ENCODE results near the gene OGDH. TPM values are rescaled to one million over a fixed set of nuclear protein-coding genes. Genes with fewer than 3 reads are reported as not detected.
A peak's percentile ranks its signal among the peaks of the same experiment; 100 is the strongest.

The OGDH gene
- polyA plus RNA-seq, 3 donors: 41.0 to 74.1 (median 49.9) TPM

GRCh38 chr7:44603193-44603592 lies 3.2 kb upstream of the OGDH start:
- H3K27ac Mint-ChIP-seq: no peak overlapping the region

GRCh38 chr7:44604941-44605340 lies 1.5 kb upstream of the OGDH start:
- Histone ChIP-seq H4K20me1 (ENCODE audit: insufficient read depth, low read length) (no peaks in the 10 kb centered on the region), H2AFZ (ENCODE audit: insufficient read depth, low read depth, low read length, poor library complexity, severe bottlenecking) (no peak overlapping the region), H3K9ac (ENCODE audit: insufficient read depth, low read length, poor library complexity, severe bottlenecking) (no peak overlapping the region), H3K4me3 (replicated peaks in 1 of 3; ENCODE audit: low read depth in 2 of 3, low read length in 3 of 3) (no peak overlapping the region), H3K36me3 (replicated peaks in 1 of 2; ENCODE audit: control insufficient read depth in 1 of 2, insufficient read depth in 2 of 2, low read length in 2 of 2) (no peaks in the 10 kb centered on the region), H3K4me1 (ENCODE audit: control insufficient read depth in 1 of 2, insufficient read depth in 2 of 2, low read length in 2 of 2) (peaks cover 33 to 42% of the 10 kb centered on the region in 2 donors), H3K27ac (ENCODE audit: low read depth in 1 of 2, low read length in 2 of 2) (peak overlapping the region in 1 of 2 donors; percentile 96), H3K4me2 (replicated peaks; ENCODE audit: extremely low read depth, low read length, poor library complexity, severe bottlenecking) (no peak overlapping the region), H3K27me3 (ENCODE audit: control insufficient read depth in 2 of 2, insufficient read depth in 2 of 2, low read length in 2 of 2) (peaks cover 0 to 8% of the 10 kb centered on the region in 2 donors), H3K9me3 (replicated peaks in 1 of 2; ENCODE audit: control insufficient read depth in 1 of 2, insufficient read depth in 1 of 2, low read length in 2 of 2) (no peaks in the 10 kb centered on the region), H3K79me2 (ENCODE audit: insufficient read depth, low read length) (peaks cover 31% of the 10 kb centered on the region)
- peaks cover 37% of the 10 kb centered on the region for H3K4me1 Mint-ChIP-seq
- H3K36me3 Mint-ChIP-seq: peaks cover 11% of the 10 kb centered on the region in 2 donors
- intact Hi-C loops (cut with micrococcal nuclease): loop anchor here (5.0 kb wide), 2 partner anchors 37 to 42 kb away; no protein-coding TSS in a partner anchor
- peak overlapping the region in 4 of 7 donors; percentile 13 to 99 (median 87) for H3K27ac Mint-ChIP-seq
- peaks cover 5 to 12% (median 7%) of the 10 kb centered on the region in 3 donors for H3K27me3 Mint-ChIP-seq (ENCODE audit: low read depth in 3 of 3)
- no peak for TF ChIP-seq CTCF (IDR thresholded peaks at IDR 0.05)
- H3K9me3 Mint-ChIP-seq: peaks cover 0 to 2% (median 0%) of the 10 kb centered on the region in 7 donors
- H3K4me3 Mint-ChIP-seq: no peak overlapping the region
- WGBS (ENCODE audit: insufficient coverage): no CpG with 5 or more reads among the region's 2 CpGs
- DNase-seq: peak in 2 of 3 donors; percentile 29 to 31

More at GRCh38 chr7:44603193-44603592, 3.2 kb upstream of the OGDH start:
- Histone ChIP-seq H3K4me2 (replicated peaks; ENCODE audit: extremely low read depth, low read length, poor library complexity, severe bottlenecking) (no peak overlapping the region), H3K36me3 (replicated peaks in 1 of 2; ENCODE audit: control insufficient read depth in 1 of 2, insufficient read depth in 2 of 2, low read length in 2 of 2) (no peaks in the 10 kb centered on the region), H3K4me1 (ENCODE audit: control insufficient read depth in 1 of 2, insufficient read depth in 2 of 2, low read length in 2 of 2) (peaks cover 26 to 28% of the 10 kb centered on the region in 2 donors), H3K9me3 (replicated peaks in 1 of 2; ENCODE audit: control insufficient read depth in 1 of 2, insufficient read depth in 1 of 2, low read length in 2 of 2) (no peaks in the 10 kb centered on the region), H3K27ac (ENCODE audit: low read depth in 1 of 2, low read length in 2 of 2) (no peak overlapping the region), H3K9ac (ENCODE audit: insufficient read depth, low read length, poor library complexity, severe bottlenecking) (no peak overlapping the region), H3K27me3 (ENCODE audit: control insufficient read depth in 2 of 2, insufficient read depth in 2 of 2, low read length in 2 of 2) (peaks cover 0 to 8% of the 10 kb centered on the region in 2 donors), H4K20me1 (ENCODE audit: insufficient read depth, low read length) (no peaks in the 10 kb centered on the region), H3K79me2 (ENCODE audit: insufficient read depth, low read length) (peaks cover 14% of the 10 kb centered on the region), H2AFZ (ENCODE audit: insufficient read depth, low read depth, low read length, poor library complexity, severe bottlenecking) (no peak overlapping the region), H3K4me3 (replicated peaks in 1 of 3; ENCODE audit: low read depth in 2 of 3, low read length in 3 of 3) (no peak overlapping the region)
- intact Hi-C loops (cut with micrococcal nuclease): loop anchor here in 1 of 2 donors (5.0 kb wide), 1 partner anchor 44 kb away; no protein-coding TSS in a partner anchor
- TF ChIP-seq CTCF (IDR thresholded peaks at IDR 0.05): no peak
- Mint-ChIP-seq H3K36me3 (peaks cover 6 to 8% of the 10 kb centered on the region in 2 donors), H3K27me3 (ENCODE audit: low read depth in 3 of 3) (peaks cover 5 to 14% (median 6%) of the 10 kb centered on the region in 3 donors), H3K4me3 (no peak overlapping the region), H3K9me3 (peaks cover 0 to 2% (median 0%) of the 10 kb centered on the region in 7 donors), H3K4me1 (peaks cover 25% of the 10 kb centered on the region)
- 93% methylated on average over 3 of the region's 6 CpGs for WGBS (ENCODE audit: insufficient coverage)
- no peak for DNase-seq

Measured in CD14-positive monocyte (primary cell).